Stimulated activated CD4-positive, alpha-beta T cell treated with anti-CD3 and anti-CD28 coated beads, Interleukin-2, amount 100 ng/mL, for 48 hours (primary cell): ENCODE results near the gene HBA2.
"Not testable (repeated sequence)": the region's sequence is repeated elsewhere in the genome, so short reads cannot be mapped to it uniquely, and the experiment has no call there.

Experiments used
- DNase-seq, 2 donors: peaks; one replicate each; pipeline ENCODE4 v3.0.0-alpha.2; 2020

Gene HBA2

DNA sequence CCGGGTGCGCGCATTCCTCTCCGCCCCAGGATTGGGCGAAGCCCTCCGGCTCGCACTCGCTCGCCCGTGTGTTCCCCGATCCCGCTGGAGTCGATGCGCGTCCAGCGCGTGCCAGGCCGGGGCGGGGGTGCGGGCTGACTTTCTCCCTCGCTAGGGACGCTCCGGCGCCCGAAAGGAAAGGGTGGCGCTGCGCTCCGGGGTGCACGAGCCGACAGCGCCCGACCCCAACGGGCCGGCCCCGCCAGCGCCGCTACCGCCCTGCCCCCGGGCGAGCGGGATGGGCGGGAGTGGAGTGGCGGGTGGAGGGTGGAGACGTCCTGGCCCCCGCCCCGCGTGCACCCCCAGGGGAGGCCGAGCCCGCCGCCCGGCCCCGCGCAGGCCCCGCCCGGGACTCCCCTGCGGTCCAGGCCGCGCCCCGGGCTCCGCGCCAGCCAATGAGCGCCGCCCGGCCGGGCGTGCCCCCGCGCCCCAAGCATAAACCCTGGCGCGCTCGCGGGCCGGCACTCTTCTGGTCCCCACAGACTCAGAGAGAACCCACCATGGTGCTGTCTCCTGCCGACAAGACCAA lies at the start of gene HBA2:
Gene HBA2 (plus strand): TSS at position 503 of the 568 bp plus-strand sequence. CDS start 37 bp downstream, at position 540.
- not testable (repeated sequence) for DNase-seq

DNA sequence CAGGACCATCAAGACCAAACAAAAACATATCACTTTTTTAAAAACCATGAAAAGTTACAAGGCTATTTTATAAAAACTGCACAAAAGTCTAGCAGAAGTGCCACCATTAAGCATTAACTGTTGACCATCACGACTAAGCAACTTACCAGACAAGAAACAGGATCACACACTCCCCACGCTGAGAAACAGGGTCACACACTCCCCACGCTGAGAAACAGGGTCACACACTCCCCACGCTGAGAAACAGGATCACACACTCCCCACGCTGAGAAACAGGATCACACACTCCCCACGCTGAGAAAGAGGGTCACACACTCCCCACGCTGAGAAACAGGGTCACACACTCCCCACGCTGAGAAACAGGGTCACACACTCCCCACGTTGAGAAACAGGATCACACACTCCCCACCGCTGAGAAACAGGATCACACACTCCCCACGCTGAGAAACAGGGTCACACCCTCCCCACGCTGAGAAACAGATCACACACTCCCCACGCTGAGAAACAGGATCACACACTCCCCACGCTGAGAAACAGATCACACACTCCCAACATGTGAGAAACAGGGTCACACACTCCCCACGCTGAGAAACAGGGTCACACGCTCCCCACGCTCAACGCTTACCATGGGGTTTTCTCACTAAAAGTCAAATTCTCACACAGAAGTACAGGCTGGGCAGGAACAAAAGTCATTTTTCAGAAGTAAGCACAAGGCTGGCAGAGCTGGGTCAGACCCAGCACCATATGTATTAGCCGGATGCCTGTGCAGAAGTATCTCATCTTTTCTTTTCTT lies 48.9 kb upstream of the HBA2 start:
- DNase-seq: not testable (repeated sequence)

DNA sequence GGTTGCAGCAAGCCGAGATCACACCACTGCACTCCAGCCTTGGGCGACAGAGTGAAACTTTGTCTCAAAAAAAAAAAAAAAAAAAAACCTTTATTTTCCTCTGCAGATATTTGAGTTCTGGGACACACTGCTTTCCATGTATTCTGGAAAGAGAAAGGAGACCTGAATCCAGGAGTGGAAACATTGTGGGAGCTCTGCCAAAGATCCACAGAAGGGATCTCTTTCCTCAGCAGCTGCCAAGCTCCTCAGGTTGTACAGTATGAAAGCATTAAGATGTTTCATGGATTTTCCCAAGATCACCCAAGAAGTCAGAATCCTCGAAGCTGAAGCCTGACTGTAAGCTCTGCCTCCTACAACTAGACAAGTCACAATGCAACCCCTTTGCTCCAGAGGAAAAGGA lies 47.7 kb upstream of the HBA2 start:
- DNase-seq: no peak

DNA sequence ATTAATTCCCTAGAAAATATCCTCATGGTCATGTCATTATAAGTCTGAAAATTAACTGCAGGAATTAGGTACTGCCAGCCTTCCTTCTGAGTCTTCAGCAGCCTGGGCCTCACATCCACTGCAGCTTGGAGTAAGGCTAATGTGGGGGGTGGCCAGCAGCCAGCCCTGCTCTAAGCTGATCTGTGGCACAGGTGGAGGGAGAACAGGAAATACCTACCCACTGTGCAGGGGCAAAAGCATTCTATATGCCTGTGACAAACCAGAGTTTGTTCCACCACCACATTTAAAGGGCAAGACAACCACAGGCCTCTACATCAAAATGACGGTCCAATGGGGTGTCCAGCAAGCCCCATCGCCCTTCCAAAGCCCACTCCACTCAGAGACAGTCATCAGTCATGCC lies 43.6 kb upstream of the HBA2 start:
- DNase-seq: no peak

DNA sequence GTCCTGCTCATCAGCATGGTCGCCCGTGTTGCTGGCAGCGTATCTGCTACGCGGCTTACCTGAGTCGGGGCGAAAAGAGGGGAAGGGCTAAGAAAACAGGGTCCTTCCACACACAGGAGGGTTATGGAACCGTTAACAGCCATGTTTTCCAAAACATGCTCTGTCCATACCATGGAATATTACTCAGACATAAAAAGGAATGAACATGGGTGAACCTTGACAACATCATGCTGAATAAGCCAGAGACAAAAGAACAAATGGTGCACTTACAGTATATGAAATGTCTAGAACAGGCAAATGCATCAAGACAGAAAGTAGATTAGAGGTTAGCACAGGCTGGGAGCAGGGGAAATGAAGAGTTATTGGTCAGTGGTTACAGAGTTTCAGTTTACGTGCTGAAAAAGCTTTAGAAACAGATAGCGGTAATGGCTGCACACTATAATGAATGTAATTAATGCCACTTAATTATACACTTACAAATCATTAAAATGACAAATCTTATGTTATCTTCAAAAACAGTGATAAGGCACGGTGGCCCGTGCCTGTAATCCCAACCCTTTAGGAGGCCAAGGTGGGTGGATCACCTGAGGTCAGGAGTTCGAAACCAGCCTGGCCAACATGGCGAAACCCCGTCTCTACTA lies 42.0 kb upstream of the HBA2 start:
- no peak for DNase-seq

DNA sequence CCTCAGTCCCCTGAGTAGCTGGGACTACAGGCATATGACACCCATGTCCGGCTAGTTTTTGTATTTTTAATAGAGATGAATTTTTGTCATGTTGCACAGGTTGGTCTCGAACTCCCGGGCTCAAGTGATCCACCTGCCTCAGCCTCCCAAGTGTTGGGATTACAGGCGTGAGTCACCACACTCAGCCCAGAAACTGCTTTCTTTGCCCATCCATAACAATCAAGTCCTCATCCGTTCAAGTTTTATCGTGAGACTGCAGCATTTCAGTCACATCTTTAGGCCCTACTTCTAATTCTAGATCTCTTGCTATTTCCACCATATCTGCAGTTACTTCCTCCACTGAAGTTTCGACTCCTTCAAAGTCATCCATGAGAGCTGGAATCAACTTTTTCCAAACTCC lies 40.6 kb upstream of the HBA2 start:
- DNase-seq: no peak

DNA sequence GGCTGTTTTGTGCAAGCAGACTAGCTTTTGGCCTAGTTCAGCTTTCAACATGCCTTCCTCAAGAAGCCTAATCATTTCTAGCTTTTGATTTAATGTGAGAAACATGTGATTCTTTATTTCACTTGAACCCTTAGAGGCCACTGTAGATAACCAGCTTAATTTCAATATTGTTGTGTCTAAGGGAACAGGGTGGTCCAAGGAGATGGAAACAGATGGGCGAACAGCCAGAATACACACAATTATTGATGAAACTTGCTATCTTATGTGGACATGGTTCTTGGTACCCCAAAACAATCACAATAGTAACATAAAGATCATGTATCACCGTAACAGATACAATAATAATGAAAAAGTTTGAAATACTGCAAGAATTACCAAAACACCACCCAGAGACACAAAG lies 39.0 kb upstream of the HBA2 start:
- DNase-seq: no peak

DNA sequence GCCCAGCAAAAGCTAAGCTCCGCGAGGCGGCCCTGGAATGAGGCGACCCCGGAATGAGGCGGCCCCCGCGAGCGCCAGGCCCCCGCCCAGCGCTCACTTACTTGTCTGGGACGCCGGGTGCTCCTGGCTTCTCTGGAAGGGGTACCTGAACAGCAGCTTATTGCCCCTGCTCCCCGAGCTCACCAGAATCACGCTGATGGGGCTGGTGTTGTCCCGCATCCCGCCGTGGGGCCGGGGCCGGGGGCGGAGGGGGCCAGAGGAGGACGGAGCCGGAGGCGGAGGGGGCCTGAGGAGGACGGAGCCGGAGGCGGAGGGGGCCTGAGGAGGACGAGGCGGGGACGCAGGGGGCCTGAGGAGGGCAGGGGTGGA lies 34.6 kb upstream of the HBA2 start:
- DNase-seq: peak; percentile 15 to 29

DNA sequence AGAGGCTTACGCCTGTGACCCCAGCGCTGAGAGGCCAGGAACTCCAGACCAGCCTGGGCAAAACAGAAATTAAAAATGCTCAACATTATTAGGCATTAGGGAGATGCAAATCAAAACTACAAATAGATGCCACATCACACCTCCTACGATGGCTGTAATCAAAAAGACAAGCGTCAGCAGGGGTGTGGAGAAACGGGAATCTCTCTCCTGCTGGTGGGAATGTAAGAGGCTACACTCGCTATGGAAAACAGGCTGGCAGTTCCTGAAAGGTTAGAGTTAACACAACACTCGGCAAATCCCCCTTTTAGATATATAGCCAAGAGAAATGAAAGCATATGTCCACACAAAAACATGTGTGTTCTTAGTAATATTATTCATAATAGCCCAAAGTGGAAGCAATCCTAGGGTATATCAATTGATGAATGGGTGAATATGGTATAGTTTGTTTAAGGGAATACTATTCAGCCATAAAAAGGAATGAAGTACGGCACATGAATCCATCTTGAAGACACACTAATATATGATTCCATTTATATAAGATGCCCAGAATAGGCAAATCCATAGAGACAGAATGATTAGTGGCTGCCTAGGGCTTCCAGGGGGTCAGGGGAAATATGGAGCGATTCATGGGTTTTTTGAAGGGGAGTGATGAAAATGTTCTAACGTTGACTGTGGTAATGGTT lies 32.4 kb upstream of the HBA2 start:
- DNase-seq: no peak

DNA sequence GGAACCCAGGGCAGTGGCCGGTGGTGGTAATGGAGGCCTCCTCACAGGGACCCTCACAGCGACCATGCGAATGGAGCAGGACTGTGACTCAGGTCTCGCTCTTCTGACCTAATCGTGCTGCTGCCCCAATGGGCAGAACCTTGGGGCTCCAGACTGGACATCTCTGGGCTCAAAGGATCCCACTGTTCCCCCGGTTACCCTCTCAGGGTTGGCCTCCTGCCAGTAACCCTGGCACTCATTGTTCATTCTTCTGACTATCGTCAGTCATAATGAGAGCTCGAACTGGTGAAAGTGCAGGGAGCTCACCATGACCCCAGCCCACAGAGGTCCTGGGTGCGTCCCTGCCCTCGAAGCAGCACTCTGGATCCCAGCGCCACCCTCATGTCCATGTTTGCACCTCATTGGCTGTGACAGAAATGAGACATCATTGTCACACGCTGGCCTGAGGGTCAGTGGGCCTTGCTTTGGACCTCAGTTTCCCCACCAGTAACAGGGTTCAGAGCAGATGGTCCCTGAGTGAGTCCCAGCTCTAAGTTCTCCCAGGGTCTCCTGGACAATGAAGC lies 30.2 kb upstream of the HBA2 start:
- DNase-seq: no peak

DNA sequence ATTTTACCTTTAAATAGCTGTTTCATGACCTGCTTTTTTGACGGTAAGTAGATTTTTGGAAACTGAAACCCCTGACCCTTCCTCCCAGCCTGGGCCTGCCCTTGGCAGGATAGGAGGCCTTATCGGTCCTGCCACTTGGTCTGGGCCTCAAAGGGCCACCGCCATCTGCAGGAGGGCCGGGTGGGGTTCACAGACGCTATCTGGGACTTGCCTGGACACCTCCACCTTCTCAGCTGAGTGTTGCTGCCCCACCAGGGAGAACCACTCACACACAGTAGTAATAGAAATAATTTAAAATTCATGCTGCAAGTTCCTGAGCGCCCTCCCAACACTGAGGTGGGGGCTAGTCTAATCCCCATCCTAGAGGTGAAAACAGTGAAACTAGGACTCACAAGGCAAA lies 29.6 kb upstream of the HBA2 start:
- no peak for DNase-seq

DNA sequence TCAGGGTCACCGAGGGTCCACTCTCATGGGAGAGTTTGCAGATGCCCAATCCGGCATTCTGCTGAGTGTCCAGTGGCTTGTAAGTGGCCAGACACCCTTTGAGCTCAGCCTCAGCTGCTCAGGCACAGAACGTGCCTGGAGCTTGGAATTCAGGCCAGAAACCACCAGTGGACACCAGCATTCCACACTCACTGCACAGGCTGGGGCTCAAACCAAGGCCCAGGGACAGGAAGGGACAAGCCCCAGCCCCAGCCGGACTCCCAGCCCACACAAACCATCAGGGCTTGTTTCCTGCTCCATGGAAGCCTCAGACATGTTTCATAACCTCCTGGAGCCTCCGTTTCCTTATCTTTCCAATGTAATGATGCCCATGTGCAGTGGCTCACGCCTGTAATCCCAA lies 29.2 kb upstream of the HBA2 start:
- DNase-seq: no peak

DNA sequence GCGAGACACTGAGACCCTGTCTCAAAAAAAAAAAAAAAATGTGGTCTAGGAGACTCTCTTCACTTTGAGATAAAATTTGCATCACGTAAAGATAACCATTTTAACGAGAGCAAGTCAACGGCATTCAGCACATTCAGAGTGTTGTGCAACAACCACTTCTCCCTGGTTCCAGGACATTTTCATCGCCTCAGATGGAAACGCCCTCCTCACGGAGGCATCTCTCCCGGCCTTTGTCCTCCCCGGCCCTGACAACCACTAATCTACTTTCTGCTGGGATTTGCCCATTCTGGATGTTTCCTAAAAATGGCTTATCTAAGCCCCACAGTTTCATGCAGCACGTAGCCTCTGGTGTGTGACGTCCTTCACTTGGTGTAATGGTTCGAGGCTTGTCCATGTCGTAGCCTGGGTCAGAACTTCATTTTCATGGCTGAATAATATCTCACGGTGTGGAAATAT lies 27.9 kb upstream of the HBA2 start:
- DNase-seq: no peak

DNA sequence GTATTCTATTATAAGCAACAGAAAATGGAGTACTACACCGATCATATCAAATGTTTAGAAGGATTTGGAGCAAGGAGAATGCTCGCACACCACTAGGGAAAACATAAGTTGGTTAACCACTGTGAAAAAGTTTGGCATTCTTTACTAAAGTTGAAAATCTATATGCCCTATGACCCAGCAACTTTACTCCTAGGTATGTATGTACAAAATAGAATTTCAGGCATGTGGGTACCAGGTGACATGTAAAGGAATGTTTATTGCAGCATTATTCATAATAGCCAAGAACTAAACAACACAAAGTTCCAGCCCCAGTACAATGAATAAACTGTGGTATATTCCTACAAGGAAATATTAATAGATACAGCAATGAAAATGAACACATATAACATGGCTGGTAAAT lies 26.0 kb upstream of the HBA2 start:
- no peak for DNase-seq

DNA sequence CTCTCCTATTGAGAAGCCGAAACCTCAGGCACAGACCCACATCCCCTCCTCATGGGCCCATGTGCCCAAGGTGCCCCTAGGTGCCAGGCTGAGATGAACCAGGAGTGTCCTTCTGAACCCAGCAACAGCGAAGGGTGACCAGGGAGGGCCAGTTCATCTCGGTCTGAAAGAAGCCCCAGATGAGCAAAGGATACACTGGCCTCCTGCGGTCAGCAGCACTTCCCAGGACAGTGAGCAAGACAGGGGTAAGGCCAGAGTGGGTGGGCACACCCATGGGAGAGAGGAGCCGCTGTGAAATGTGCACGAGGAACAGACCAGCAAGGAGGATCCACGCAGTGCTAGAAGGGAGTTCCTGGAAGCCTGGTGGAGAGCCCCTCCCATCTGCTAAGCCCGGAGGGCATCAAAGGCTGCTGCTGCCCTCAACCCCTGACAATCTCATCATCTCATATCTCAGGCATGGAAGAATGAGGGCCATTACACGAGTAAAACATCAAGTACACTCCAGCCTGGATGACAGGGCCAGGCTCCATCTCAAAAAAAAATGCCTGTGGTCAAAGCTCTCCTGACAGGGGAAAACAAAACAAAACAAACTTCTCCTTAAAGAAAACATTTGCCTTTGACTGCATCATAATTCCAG lies 23.5 kb upstream of the HBA2 start:
- no peak for DNase-seq

DNA sequence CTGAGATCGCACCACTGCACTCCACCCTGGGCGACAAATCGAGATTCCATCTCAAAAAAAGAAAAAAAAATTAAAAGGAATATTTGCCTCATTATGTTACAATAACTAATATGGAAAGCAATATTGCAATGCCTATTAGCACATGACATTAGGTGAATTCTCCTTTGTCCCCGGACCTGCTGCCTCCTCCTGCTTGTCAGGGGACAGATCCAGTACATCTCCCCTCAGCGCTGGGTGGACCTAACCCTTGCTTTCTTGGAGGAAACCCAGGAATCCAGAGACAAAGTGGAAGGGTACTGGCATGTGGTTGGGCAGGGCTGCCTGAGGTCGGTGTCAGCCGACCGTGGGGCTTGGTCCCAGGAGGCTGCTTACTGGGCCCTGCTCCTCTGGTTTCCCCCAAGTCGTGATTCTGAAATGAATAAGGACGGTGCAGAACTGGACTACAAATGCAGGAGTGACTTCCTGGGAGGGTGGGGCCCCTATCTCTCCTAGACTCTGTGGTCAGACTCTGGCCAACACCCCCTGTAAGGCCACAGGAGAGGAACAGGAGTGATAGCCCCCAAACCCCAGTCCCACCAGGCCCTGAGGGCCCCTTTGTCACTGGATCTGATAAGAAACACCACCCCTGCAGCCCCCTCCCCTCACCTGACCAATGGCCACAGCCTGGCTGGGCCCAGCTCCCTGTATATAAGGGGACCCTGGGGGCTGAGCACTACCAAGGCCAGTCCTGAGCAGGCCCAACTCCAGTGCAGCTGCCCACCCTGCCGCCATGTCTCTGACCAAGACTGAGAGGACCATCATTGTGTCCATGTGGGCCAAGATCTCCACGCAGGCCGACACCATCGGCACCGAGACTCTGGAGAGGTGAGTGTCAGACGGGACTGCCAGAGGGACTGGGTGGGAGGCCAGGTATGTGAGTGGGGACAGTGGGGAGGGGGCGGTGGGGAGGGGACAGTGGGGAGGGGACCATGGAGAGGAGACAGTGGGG lies 20.2 kb upstream of the HBA2 start, which contains the start of gene HBZ:
Gene HBZ (plus strand): TSS at position 504 of the 988 bp plus-strand sequence. CDS start 266 bp downstream, at position 770.
- DNase-seq: no peak

DNA sequence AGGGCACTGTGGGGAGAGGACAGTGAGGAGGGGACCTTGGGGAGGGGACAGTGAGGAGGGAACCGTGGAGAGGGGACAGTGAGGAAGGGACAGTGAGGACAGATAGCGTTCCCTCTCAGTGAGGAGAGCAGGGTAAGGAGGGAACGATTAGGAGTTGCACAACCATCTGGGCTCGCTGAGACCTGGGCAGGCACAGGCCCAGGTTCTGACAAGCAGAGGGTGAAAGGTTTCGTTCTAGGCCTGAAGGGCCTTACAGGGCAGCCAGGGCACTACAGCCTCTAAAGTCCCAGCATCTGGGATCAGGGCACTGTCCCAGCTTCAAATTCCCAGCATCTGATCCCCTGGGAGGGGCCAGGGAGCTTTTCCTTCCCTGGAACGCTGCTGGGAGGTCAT lies 19.6 kb upstream of the HBA2 start:
- not testable (repeated sequence) for DNase-seq

DNA sequence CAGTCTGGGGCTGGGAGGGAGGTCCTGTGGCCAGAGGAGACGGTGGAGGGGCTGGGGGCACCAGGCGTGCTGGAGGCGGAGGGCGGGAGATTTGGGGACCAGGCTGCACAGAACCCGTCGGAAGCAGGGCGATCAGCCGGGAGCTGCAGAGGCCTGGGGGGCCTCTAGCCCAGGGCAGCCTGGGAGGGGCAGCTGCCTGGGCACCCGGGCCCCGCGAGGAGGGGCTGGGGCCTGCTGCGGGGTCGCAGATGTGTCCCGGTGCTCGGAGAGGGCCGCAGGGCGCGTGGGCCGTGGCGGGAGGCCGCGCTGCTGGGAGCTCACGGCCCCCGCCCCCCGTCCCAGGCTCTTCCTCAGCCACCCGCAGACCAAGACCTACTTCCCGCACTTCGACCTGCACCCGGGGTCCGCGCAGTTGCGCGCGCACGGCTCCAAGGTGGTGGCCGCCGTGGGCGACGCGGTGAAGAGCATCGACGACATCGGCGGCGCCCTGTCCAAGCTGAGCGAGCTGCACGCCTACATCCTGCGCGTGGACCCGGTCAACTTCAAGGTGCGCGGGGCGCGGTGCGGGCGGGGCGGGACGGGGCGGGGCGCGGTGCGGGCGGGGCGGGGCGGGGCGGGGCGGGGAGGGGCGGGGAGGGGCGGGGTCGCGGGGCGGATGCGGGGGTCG lies 19.0 kb upstream of the HBA2 start:
- not testable (repeated sequence) for DNase-seq

DNA sequence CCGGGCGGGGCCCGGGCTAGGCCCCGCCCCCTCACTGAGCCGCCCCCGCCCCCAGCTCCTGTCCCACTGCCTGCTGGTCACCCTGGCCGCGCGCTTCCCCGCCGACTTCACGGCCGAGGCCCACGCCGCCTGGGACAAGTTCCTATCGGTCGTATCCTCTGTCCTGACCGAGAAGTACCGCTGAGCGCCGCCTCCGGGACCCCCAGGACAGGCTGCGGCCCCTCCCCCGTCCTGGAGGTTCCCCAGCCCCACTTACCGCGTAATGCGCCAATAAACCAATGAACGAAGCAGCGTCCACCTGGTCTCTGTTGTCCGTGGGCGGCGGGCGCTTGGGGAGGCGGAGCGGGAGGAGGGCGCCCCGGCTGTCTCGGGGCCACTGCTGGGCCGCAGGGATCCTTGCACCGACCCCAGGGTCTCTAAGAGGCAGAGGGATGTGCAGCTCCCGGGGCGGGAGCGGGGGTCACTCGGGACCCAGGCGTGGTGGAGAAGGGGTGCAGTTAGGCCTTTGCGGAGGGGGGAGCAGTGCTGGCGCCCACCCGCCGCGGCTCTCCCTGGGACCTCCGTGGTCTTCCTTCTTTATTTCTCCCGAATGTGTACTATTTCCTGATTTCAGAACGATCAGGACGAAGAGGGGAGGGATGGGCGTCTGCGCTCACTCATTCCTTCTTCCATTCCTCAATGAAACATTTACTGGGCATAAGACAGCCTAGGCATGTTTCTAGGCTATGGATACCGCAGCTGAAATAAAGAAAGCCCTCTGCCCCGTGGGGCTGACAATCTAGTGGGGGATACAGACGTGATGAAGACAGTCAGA lies 18.3 kb upstream of the HBA2 start:
- no peak for DNase-seq

DNA sequence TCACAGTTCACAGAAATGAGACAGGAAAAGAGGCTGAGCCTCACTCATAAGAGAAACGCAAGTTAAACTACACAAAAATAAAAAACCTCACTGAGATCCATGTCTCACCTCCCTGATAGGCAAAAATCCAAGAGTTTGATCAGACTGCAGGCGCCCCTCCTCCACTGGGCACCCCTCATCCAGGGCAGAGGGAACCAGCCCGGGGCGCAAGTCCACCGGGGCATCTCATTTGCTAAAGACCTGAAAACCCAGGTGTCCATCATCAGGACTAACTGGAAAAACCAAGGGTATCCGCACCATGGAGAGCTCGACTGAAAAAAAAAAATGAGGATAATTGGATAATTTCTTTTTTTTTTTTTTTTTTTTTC lies 17.7 kb upstream of the HBA2 start:
- no peak for DNase-seq
